GM23338 (cell line): ENCODE results near the gene STIM1. TPM values are rescaled to one million over a fixed set of nuclear protein-coding genes. Genes with fewer than 3 reads are reported as not detected.

ENCODE experiments used
- ATAC-seq: fragments of 200-7000 bp; cut with Tn5 transposase; 3 replicates; pipeline ENCODE4 v1.9.1; 2020
- DNase-seq: peaks from one replicate; pipeline ENCODE4 v3.0.0-alpha.2; 2015; ENCODE audit warnings: low spot score
- H2AFZ ChIP-seq: fragments of 200-600 bp; sonication (generic); 2 replicates; pipeline ENCODE4 v1.8.0; 2016; ENCODE audit warnings: antibody characterized with exemption, mild to moderate bottlenecking, moderate library complexity
- H3F3A ChIP-seq: fragments of 200-600 bp; sonication (generic); replicated peaks from 2 replicates; pipeline ENCODE4 v1.8.0; 2017; ENCODE audit warnings: antibody characterized with exemption, mixed run types, low read depth
- H3K27ac ChIP-seq: fragments of 200-600 bp; sonication (generic); 2 replicates; pipeline ENCODE4 v1.6.1; 2016; ENCODE audit warnings: low read depth
- H3K27me3 ChIP-seq: fragments of 200-600 bp; sonication (generic); 2 replicates; pipeline ENCODE4 v1.8.0; 2016; ENCODE audit warnings: mild to moderate bottlenecking, mixed run types, moderate library complexity; ENCODE audit not compliant: insufficient read depth
- H3K36me3 ChIP-seq: fragments of 200-600 bp; sonication (generic); 2 replicates; pipeline ENCODE4 v1.8.0; 2016; ENCODE audit warnings: mild to moderate bottlenecking; ENCODE audit not compliant: insufficient read depth
- H3K4me1 ChIP-seq: fragments of 200-600 bp; sonication (generic); 2 replicates; pipeline ENCODE4 v1.8.0; 2016; ENCODE audit warnings: mild to moderate bottlenecking, moderate library complexity; ENCODE audit not compliant: insufficient read depth
- H3K4me2 ChIP-seq: fragments of 200-600 bp; sonication (generic); 2 replicates; pipeline ENCODE4 v1.7.1; 2017; ENCODE audit warnings: mixed run types
- H3K4me3 ChIP-seq: fragments of 200-600 bp; sonication (generic); 2 replicates; pipeline ENCODE4 v1.6.1; 2016; ENCODE audit warnings: mixed run types
- H3K79me2 ChIP-seq: fragments of 200-600 bp; sonication (generic); replicated peaks from 2 replicates; pipeline ENCODE4 v1.8.0; 2017; ENCODE audit warnings: mild to moderate bottlenecking; ENCODE audit not compliant: insufficient read depth
- H3K9me2 ChIP-seq: fragments of 200-600 bp; sonication (generic); 2 replicates; pipeline ENCODE4 v1.8.0; 2017; ENCODE audit not compliant: insufficient read depth
- H4K20me1 ChIP-seq: fragments of 200-600 bp; sonication (generic); replicated peaks from 2 replicates; pipeline ENCODE4 v1.8.0; 2017; ENCODE audit warnings: mild to moderate bottlenecking; ENCODE audit not compliant: insufficient read depth
- H3K27ac Mint-ChIP-seq: 2 replicates; pipeline ENCODE4 v1.8.0; 2020; ENCODE audit warnings: inconsistent platforms, mild to moderate bottlenecking, moderate library complexity, mixed read lengths
- H3K27me3 Mint-ChIP-seq: 3 replicates; pipeline ENCODE4 v1.8.0; 2022; ENCODE audit warnings: low read depth, mild to moderate bottlenecking, moderate library complexity, mixed read lengths, inconsistent platforms; ENCODE audit not compliant: insufficient read depth, poor library complexity
- H3K36me3 Mint-ChIP-seq: 3 replicates; pipeline ENCODE4 v1.8.0; 2021; ENCODE audit warnings: low read depth, mild to moderate bottlenecking, inconsistent platforms, moderate library complexity, mixed read lengths
- H3K4me1 Mint-ChIP-seq: 3 replicates; pipeline ENCODE4 v1.8.0; 2020; ENCODE audit warnings: mild to moderate bottlenecking, inconsistent platforms, mixed read lengths
- H3K4me3 Mint-ChIP-seq: 3 replicates; pipeline ENCODE4 v1.8.0; 2021; ENCODE audit warnings: moderate library complexity, mild to moderate bottlenecking, inconsistent platforms, mixed read lengths
- H3K9me3 Mint-ChIP-seq: 3 replicates; pipeline ENCODE4 v1.8.0; 2020; ENCODE audit warnings: moderate library complexity, mild to moderate bottlenecking, inconsistent platforms, mixed read lengths
- EZH2 ChIP-seq: fragments of 200-600 bp; sonication (generic); IDR thresholded peaks from one replicate; pipeline ENCODE4 v1.8.0; 2017; ENCODE audit warnings: antibody characterized with exemption, mild to moderate bottlenecking, low read depth; ENCODE audit not compliant: unreplicated experiment
- EZH2phosphoT487 ChIP-seq: fragments of 200-600 bp; sonication (generic); IDR thresholded peaks from one replicate; pipeline ENCODE4 v1.8.1; 2018; ENCODE audit warnings: antibody characterized with exemption; ENCODE audit not compliant: unreplicated experiment
- JUNB ChIP-seq: IDR thresholded peaks from one replicate; pipeline ENCODE4 v1.6.1; 2016; ENCODE audit warnings: antibody characterized with exemption; ENCODE audit not compliant: unreplicated experiment
- NANOG ChIP-seq: IDR thresholded peaks from 2 replicates; pipeline ENCODE4 v1.6.1; 2016; ENCODE audit warnings: antibody characterized with exemption, borderline replicate concordance
- POLR2AphosphoS5 ChIP-seq: IDR thresholded peaks from 2 replicates; pipeline ENCODE4 v1.6.1; 2016; ENCODE audit warnings: antibody characterized with exemption, low read depth
- ZNF114 ChIP-seq: fragments of 250-450 bp; sonication (Bioruptor Pico); IDR thresholded peaks from 2 replicates; pipeline ENCODE4 v1.5.0; 2020; ENCODE audit warnings: mild to moderate bottlenecking, moderate library complexity
- ZNF331 ChIP-seq: fragments of 250-450 bp; sonication (Bioruptor Pico); IDR thresholded peaks from 2 replicates; pipeline ENCODE4 v1.5.0; 2020; ENCODE audit warnings: low read depth, mild to moderate bottlenecking, moderate library complexity
- ZNF462 ChIP-seq: fragments of 250-450 bp; sonication (Bioruptor Pico); IDR thresholded peaks from 2 replicates; pipeline ENCODE4 v1.5.0; 2020; ENCODE audit warnings: mild to moderate bottlenecking, moderate library complexity
- polyA plus RNA-seq: library from polyadenylated mRNA; unstranded; fragments of >200 nt; fragmentation: Nextera tagmentation; extraction: Ambion mirVana; gene quantifications from 2 replicates; pipeline ENCODE4 v1.2.1, GENCODE V29; 2016
- total RNA-seq: library from RNA; depleted of rRNA; stranded (reverse); fragments of >200 nt; shearing (Covaris generic); gene quantifications from 2 replicates; pipeline ENCODE4 v1.2.3, GENCODE V29; 2014
- TF ChIP-seq, protein P1 (sequence below): IDR thresholded peaks from 2 replicates; pipeline ENCODE4 v1.6.1; 2016; ENCODE audit warnings: antibody characterized with exemption
- TF ChIP-seq, protein P2 (sequence below), 2 experiments: fragments of 200-600 bp in 1 of 2; sonication (generic) in 1 of 2; conservative IDR thresholded peaks; 2 replicates each; pipeline versions ENCODE4 v1.5.1 to v1.6.1; 2016 to 2017; ENCODE audit warnings: antibody characterized with exemption in 2 of 2, low read depth in 2 of 2, mild to moderate bottlenecking in 2 of 2, moderate library complexity in 1 of 2

STIM1 gene
- total and polyA plus RNA-seq, 2 experiments from 2014 or later = 3.5 to 14.0 TPM

GRCh38 chr11:4044976-4045646 lies 189.6 kb downstream of the STIM1 start (continued):
- TF ChIP-seq ZNF462 (CRISPR knock-in tag) = no peak
- TF ChIP-seq EZH2 = no peak
- TF ChIP-seq JUNB = no peak
- no peak for TF ChIP-seq NANOG
- TF ChIP-seq EZH2phosphoT487 = no peak
- TF ChIP-seq, protein P1, sequence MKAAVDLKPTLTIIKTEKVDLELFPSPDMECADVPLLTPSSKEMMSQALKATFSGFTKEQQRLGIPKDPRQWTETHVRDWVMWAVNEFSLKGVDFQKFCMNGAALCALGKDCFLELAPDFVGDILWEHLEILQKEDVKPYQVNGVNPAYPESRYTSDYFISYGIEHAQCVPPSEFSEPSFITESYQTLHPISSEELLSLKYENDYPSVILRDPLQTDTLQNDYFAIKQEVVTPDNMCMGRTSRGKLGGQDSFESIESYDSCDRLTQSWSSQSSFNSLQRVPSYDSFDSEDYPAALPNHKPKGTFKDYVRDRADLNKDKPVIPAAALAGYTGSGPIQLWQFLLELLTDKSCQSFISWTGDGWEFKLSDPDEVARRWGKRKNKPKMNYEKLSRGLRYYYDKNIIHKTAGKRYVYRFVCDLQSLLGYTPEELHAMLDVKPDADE = no peak

- no peaks in the 10 kb centered on the region for H3K36me3 ChIP-seq
- no peak for ATAC-seq
- Mint-ChIP-seq H3K4me1 (no peaks in the 10 kb centered on the region), H3K4me3 (no peak overlapping the region), H3K27ac (no peak overlapping the region), H3K27me3 (peaks cover 4% of the 10 kb centered on the region), H3K36me3 (0 out of 3 replicates have a peak, but pooled peaks cover 4% of the 10 kb centered on the region), H3K9me3 (no peaks in the 10 kb centered on the region; the same call in 2 of the 3 replicates)
- no peaks in the 10 kb centered on the region; the same call in 1 of the 2 replicates for H4K20me1 ChIP-seq
- TF ChIP-seq JUNB (no peak), ZNF331 (CRISPR knock-in tag) (no peak), POLR2AphosphoS5 (no peak), EZH2 (no peak), ZNF114 (no peak)
- TF ChIP-seq, protein P2, sequence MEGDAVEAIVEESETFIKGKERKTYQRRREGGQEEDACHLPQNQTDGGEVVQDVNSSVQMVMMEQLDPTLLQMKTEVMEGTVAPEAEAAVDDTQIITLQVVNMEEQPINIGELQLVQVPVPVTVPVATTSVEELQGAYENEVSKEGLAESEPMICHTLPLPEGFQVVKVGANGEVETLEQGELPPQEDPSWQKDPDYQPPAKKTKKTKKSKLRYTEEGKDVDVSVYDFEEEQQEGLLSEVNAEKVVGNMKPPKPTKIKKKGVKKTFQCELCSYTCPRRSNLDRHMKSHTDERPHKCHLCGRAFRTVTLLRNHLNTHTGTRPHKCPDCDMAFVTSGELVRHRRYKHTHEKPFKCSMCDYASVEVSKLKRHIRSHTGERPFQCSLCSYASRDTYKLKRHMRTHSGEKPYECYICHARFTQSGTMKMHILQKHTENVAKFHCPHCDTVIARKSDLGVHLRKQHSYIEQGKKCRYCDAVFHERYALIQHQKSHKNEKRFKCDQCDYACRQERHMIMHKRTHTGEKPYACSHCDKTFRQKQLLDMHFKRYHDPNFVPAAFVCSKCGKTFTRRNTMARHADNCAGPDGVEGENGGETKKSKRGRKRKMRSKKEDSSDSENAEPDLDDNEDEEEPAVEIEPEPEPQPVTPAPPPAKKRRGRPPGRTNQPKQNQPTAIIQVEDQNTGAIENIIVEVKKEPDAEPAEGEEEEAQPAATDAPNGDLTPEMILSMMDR (conservative IDR thresholded peaks at IDR 0.05; ENCODE audit: low read depth in 2 of 2) = no peak
- TF ChIP-seq, protein P1 = no peak
- no peak for DNase-seq
- no peak overlapping the region for H3K4me3 ChIP-seq
- H3K27me3 ChIP-seq = no peaks in the 10 kb centered on the region
- H3K4me2 ChIP-seq = no peak overlapping the region
- H3F3A ChIP-seq = no peaks in the 10 kb centered on the region
- H3K79me2 ChIP-seq = no peaks in the 10 kb centered on the region
- no peaks in the 10 kb centered on the region for H3K9me2 ChIP-seq
- H3K27ac ChIP-seq = no peak overlapping the region
- H3K4me1 ChIP-seq = no peaks in the 10 kb centered on the region
- H2AFZ ChIP-seq = no peak overlapping the region
Measured at GRCh38 chr11:4048340-4048739, 192.9 kb downstream of the STIM1 start.
